ENCODE results near the gene ARF6. TPM values are rescaled to one million over a fixed set of nuclear protein-coding genes. Genes with fewer than 3 reads are reported as not detected.
"Not testable (repeated sequence)": the region's sequence is repeated elsewhere in the genome, so short reads cannot be mapped to it uniquely, and the experiment has no call there.

Gene ARF6
- polyA plus RNA-seq, 1 experiment = 21.8 TPM

DNA sequence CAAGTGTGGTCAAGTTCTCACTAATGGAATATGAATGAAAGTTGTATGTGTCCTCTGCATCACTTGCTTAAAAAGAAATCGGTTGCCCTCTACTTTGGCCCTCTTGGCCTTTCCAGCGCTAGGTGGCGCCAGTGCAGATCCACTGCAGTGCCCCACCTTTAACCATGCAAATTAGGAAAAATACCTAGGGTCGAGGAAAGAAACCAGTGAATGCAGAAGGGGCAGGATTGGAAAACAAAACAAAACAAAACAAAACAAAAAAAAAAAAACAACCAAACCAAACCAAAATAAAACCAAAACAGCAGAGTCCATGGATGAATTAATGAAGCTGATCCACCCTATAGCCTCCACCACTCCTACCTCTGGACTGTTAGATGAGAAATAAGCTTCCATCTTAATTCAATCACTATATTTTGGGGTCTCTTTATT lies 27.4 kb upstream of the ARF6 start:
- no peak for DNase-seq (ENCODE audit: low read depth)
- ChIA-PET POLR2A (interaction anchor here (0.7 kb wide), 2 partner anchors 239 to 837 kb away, joined by 3 to 5 read pairs; no protein-coding TSS in a partner anchor), CTCF (interaction anchor here (0.7 to 7.6 kb wide), 21 partner anchors 12 to 251 kb away, joined by 3 to 113 read pairs (median 3); partner anchors contain the start of genes NEMF and VCPKMT)
- Histone ChIP-seq H3K27me3 (ENCODE audit: control insufficient read depth, insufficient read depth, low read length) (no peaks in the 10 kb centered on the region), H3K36me3 (ENCODE audit: control insufficient read depth, insufficient read depth, low read length) (no peaks in the 10 kb centered on the region), H3K4me3 (ENCODE audit: low read depth, low read length) (no peak overlapping the region)
- TF ChIP-seq, protein P1, sequence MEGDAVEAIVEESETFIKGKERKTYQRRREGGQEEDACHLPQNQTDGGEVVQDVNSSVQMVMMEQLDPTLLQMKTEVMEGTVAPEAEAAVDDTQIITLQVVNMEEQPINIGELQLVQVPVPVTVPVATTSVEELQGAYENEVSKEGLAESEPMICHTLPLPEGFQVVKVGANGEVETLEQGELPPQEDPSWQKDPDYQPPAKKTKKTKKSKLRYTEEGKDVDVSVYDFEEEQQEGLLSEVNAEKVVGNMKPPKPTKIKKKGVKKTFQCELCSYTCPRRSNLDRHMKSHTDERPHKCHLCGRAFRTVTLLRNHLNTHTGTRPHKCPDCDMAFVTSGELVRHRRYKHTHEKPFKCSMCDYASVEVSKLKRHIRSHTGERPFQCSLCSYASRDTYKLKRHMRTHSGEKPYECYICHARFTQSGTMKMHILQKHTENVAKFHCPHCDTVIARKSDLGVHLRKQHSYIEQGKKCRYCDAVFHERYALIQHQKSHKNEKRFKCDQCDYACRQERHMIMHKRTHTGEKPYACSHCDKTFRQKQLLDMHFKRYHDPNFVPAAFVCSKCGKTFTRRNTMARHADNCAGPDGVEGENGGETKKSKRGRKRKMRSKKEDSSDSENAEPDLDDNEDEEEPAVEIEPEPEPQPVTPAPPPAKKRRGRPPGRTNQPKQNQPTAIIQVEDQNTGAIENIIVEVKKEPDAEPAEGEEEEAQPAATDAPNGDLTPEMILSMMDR (IDR thresholded peaks at IDR 0.05; ENCODE audit: insufficient read depth, low read depth, low read length) = peak; percentile 93

GRCh38 chr14:49867831-49868719 lies 24.8 kb upstream of the ARF6 start:
- H3K4me3 ChIP-seq (ENCODE audit: low read depth, low read length) = peak overlapping the region; percentile 53
- CTCF ChIA-PET = interaction anchor here (1.0 to 1.8 kb wide), 4 partner anchors 12 to 133 kb away, joined by 3 to 6 read pairs (median 4); partner anchors contain the start of gene NEMF
- no peaks in the 10 kb centered on the region for H3K27me3 ChIP-seq (ENCODE audit: control insufficient read depth, insufficient read depth, low read length)
- no peaks in the 10 kb centered on the region for H3K36me3 ChIP-seq (ENCODE audit: control insufficient read depth, insufficient read depth, low read length)
- TF ChIP-seq, protein P1 (IDR thresholded peaks at IDR 0.05; ENCODE audit: insufficient read depth, low read depth, low read length) = no peak
- POLR2A ChIA-PET = interaction anchor here (1.0 kb wide), 1 partner anchor 132 kb away, joined by 4 read pairs; no protein-coding TSS in a partner anchor
- no peak for DNase-seq (ENCODE audit: low read depth)

GRCh38 chr14:49868720-49869114 lies 24.2 kb upstream of the ARF6 start:
- H3K27me3 ChIP-seq (ENCODE audit: control insufficient read depth, insufficient read depth, low read length) = no peaks in the 10 kb centered on the region
- no peaks in the 10 kb centered on the region for H3K36me3 ChIP-seq (ENCODE audit: control insufficient read depth, insufficient read depth, low read length)
- DNase-seq (ENCODE audit: low read depth) = no peak
- ChIA-PET POLR2A (interaction anchor here (1.0 kb wide), 1 partner anchor 132 kb away, joined by 4 read pairs; no protein-coding TSS in a partner anchor), CTCF (interaction anchor here (1.8 kb wide), 2 partner anchors 11 to 16 kb away, joined by 5 to 6 read pairs; partner anchors contain the start of gene NEMF)
- H3K4me3 ChIP-seq (ENCODE audit: low read depth, low read length) = peak overlapping the region; percentile 53
- TF ChIP-seq, protein P1 (IDR thresholded peaks at IDR 0.05; ENCODE audit: insufficient read depth, low read depth, low read length) = no peak

DNA sequence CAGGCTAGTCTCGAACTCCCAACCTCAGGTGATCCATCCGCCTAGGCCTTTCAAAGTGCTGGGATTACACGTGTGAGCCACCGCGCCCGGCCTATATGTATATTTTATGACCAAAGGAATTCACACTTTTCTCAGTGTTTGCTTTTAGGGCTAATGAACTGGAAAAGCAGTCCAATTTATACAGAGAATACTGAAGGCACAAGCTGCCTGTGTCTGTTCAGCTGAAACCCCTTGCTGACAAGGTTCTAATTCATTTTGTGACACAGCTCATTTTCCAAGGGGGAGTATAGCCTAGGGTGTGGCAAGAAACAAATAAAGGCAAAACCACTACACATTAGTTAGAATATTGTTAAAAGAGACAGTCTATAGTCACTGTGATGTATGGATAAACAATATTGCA lies 22.0 kb upstream of the ARF6 start:
- POLR2A ChIA-PET = no interaction called here
- CTCF ChIA-PET = interaction anchor here (0.6 kb wide), 1 partner anchor 9 kb away, joined by 3 read pairs; no protein-coding TSS in a partner anchor
- TF ChIP-seq, protein P1 (IDR thresholded peaks at IDR 0.05; ENCODE audit: insufficient read depth, low read depth, low read length) = no peak
- H3K4me3 ChIP-seq (ENCODE audit: low read depth, low read length) = no peak overlapping the region
- H3K27me3 ChIP-seq (ENCODE audit: control insufficient read depth, insufficient read depth, low read length) = no peaks in the 10 kb centered on the region
- no peak for DNase-seq (ENCODE audit: low read depth)
- no peaks in the 10 kb centered on the region for H3K36me3 ChIP-seq (ENCODE audit: control insufficient read depth, insufficient read depth, low read length)

GRCh38 chr14:49873548-49873947 lies 19.3 kb upstream of the ARF6 start:
- H3K27me3 ChIP-seq (ENCODE audit: control insufficient read depth, insufficient read depth, low read length); H3K36me3 ChIP-seq (ENCODE audit: control insufficient read depth, insufficient read depth, low read length); DNase-seq (ENCODE audit: low read depth); POLR2A ChIA-PET; H3K4me3 ChIP-seq (ENCODE audit: low read depth, low read length): not testable (repeated sequence)
- CTCF ChIA-PET = interaction anchor here (2.8 kb wide), 1 partner anchor 19 kb away, joined by 6 read pairs; the partner anchor contains the start of gene ARF6
